NT2/D1 (cell line): ENCODE results near the gene MUC15.

Experiments
- DNase-seq: peaks from one replicate; pipeline ENCODE4 v3.0.0-alpha.2; 2011; ENCODE audit warnings: low read depth, low spot score
- H3K27me3 ChIP-seq: 2 replicates; pipeline ENCODE4 v1.6.0; 2011; ENCODE audit warnings: mild to moderate bottlenecking; ENCODE audit not compliant: insufficient read length, insufficient read depth
- H3K36me3 ChIP-seq: 2 replicates; pipeline ENCODE4 v1.6.1; 2011; ENCODE audit warnings: mild to moderate bottlenecking, low read length, mixed read lengths; ENCODE audit not compliant: insufficient read depth, insufficient read length
- H3K4me1 ChIP-seq: 2 replicates; pipeline ENCODE4 v1.5.1; 2011; ENCODE audit not compliant: insufficient read depth, insufficient read length
- H3K4me3 ChIP-seq: 2 replicates; pipeline ENCODE4 v1.5.1; 2011; ENCODE audit warnings: low read depth; ENCODE audit not compliant: insufficient read length
- H3K9ac ChIP-seq: 2 replicates; pipeline ENCODE4 v1.6.0; 2011; ENCODE audit warnings: low read depth; ENCODE audit not compliant: insufficient read length
- H3K9me3 ChIP-seq: 2 replicates; pipeline ENCODE4 v1.5.1; 2011; ENCODE audit warnings: mild to moderate bottlenecking, low read length; ENCODE audit not compliant: insufficient read depth
- SUZ12 ChIP-seq: IDR thresholded peaks from 2 replicates; pipeline ENCODE4 v1.6.1; 2011; ENCODE audit not compliant: insufficient read length, insufficient read depth; ENCODE audit errors: extremely low read depth
- YY1 ChIP-seq: IDR thresholded peaks from 2 replicates; pipeline ENCODE4 v1.6.1; 2011; ENCODE audit not compliant: insufficient read length, insufficient read depth
- ZNF274 ChIP-seq: IDR thresholded peaks from 2 replicates; pipeline ENCODE4 v1.6.1; 2011; ENCODE audit warnings: mild to moderate bottlenecking, low read depth, low read length

MUC15 gene

GRCh38 chr11:26587073-26587472 is 15.0 kb upstream of the MUC15 start:
- no peak for DNase-seq
- no peaks in the 10 kb centered on the region for H3K36me3 ChIP-seq
- no peaks in the 10 kb centered on the region for H3K27me3 ChIP-seq
- no peaks in the 10 kb centered on the region for H3K4me1 ChIP-seq
- no peak overlapping the region for H3K9ac ChIP-seq
- TF ChIP-seq ZNF274 (no peak), SUZ12 (no peak), YY1 (no peak)
- H3K9me3 ChIP-seq, result no peaks in the 10 kb centered on the region
- H3K4me3 ChIP-seq, result no peak overlapping the region

- Histone ChIP-seq H3K4me3 (no peak overlapping the region), H3K4me1 (no peaks in the 10 kb centered on the region), H3K36me3 (no peaks in the 10 kb centered on the region), H3K9me3 (no peaks in the 10 kb centered on the region), H3K9ac (no peak overlapping the region), H3K27me3 (no peaks in the 10 kb centered on the region)
- DNase-seq, result no peak
- no peak for TF ChIP-seq YY1
- no peak for TF ChIP-seq ZNF274
- TF ChIP-seq SUZ12, result no peak
Measured at GRCh38 chr11:26584818-26585217, 12.8 kb upstream of the MUC15 start.

- DNase-seq, result no peak
- H3K4me1 ChIP-seq, result no peaks in the 10 kb centered on the region
- H3K27me3 ChIP-seq, result no peaks in the 10 kb centered on the region
- no peak for TF ChIP-seq YY1
- TF ChIP-seq ZNF274, result no peak
- no peak for TF ChIP-seq SUZ12
- H3K36me3 ChIP-seq, result no peaks in the 10 kb centered on the region
- H3K9ac ChIP-seq, result no peak overlapping the region
- H3K9me3 ChIP-seq, result no peaks in the 10 kb centered on the region
- H3K4me3 ChIP-seq, result no peak overlapping the region
Measured at GRCh38 chr11:26583550-26583949, 11.5 kb upstream of the MUC15 start.

- TF ChIP-seq SUZ12 (no peak), ZNF274 (no peak), YY1 (no peak)
- no peak overlapping the region for H3K4me3 ChIP-seq
- no peaks in the 10 kb centered on the region for H3K9me3 ChIP-seq
- no peaks in the 10 kb centered on the region for H3K36me3 ChIP-seq
- no peaks in the 10 kb centered on the region for H3K27me3 ChIP-seq
- no peak for DNase-seq
- H3K9ac ChIP-seq, result no peak overlapping the region
- no peaks in the 10 kb centered on the region for H3K4me1 ChIP-seq
Measured at GRCh38 chr11:26580929-26581328, 8.9 kb upstream of the MUC15 start.

GRCh38 chr11:26579683-26580082 is 7.6 kb upstream of the MUC15 start:
- no peaks in the 10 kb centered on the region for H3K36me3 ChIP-seq
- no peaks in the 10 kb centered on the region for H3K4me1 ChIP-seq
- no peak overlapping the region for H3K9ac ChIP-seq
- no peak for TF ChIP-seq ZNF274
- no peak for TF ChIP-seq YY1
- H3K9me3 ChIP-seq, result no peaks in the 10 kb centered on the region
- DNase-seq, result no peak
- H3K27me3 ChIP-seq, result no peaks in the 10 kb centered on the region
- H3K4me3 ChIP-seq, result no peak overlapping the region

- no peak overlapping the region for H3K9ac ChIP-seq
- H3K36me3 ChIP-seq, result no peaks in the 10 kb centered on the region
- TF ChIP-seq YY1 (no peak), SUZ12 (no peak)
- H3K4me1 ChIP-seq, result no peaks in the 10 kb centered on the region
- DNase-seq, result no peak
- no peaks in the 10 kb centered on the region for H3K9me3 ChIP-seq
- no peaks in the 10 kb centered on the region for H3K27me3 ChIP-seq
- no peak overlapping the region for H3K4me3 ChIP-seq
Measured at GRCh38 chr11:26578998-26579661, 7.1 kb upstream of the MUC15 start.

GRCh38 chr11:26575946-26576345 is 3.9 kb upstream of the MUC15 start:
- no peaks in the 10 kb centered on the region for H3K36me3 ChIP-seq
- H3K4me1 ChIP-seq, result peaks cover 4% of the 10 kb centered on the region
- TF ChIP-seq YY1, result no peak
- TF ChIP-seq SUZ12, result no peak
- TF ChIP-seq ZNF274, result no peak
- H3K9me3 ChIP-seq, result no peaks in the 10 kb centered on the region
- no peaks in the 10 kb centered on the region for H3K27me3 ChIP-seq
- no peak for DNase-seq
- no peak overlapping the region for H3K4me3 ChIP-seq
- H3K9ac ChIP-seq, result no peak overlapping the region

GRCh38 chr11:26573896-26574295 is 1.8 kb upstream of the MUC15 start:
- H3K4me1 ChIP-seq, result peaks cover 4% of the 10 kb centered on the region
- H3K4me3 ChIP-seq, result no peak overlapping the region
- no peak overlapping the region for H3K9ac ChIP-seq
- no peaks in the 10 kb centered on the region for H3K9me3 ChIP-seq
- H3K36me3 ChIP-seq, result no peaks in the 10 kb centered on the region
- TF ChIP-seq ZNF274, result no peak
- no peak for TF ChIP-seq SUZ12
- TF ChIP-seq YY1, result no peak
- no peak for DNase-seq
- no peaks in the 10 kb centered on the region for H3K27me3 ChIP-seq
